Neural cell (in vitro differentiated cells): ENCODE measurements around the gene PIK3CG. TPM values are rescaled to one million over a fixed set of nuclear protein-coding genes. Genes with fewer than 3 reads are reported as not detected.

ENCODE experiments used
- H2AFZ ChIP-seq: fragments of 200-600, 300-800 bp; sonication (generic), shearing (Covaris generic); 2 replicates; pipeline ENCODE4 v1.6.0; 2014; ENCODE audit warnings: low read depth, mild to moderate bottlenecking, antibody characterized with exemption, low read length, moderate library complexity
- H3F3A ChIP-seq: fragments of 200-600 bp; shearing (Covaris generic); 2 replicates; pipeline ENCODE4 v1.6.1; 2016; ENCODE audit warnings: mild to moderate bottlenecking, moderate library complexity, mixed read lengths, antibody characterized with exemption, low read length; ENCODE audit not compliant: insufficient read depth, poor library complexity, severe bottlenecking
- H3K27ac ChIP-seq: fragments of 200-600, 300-800 bp; sonication (generic), shearing (Covaris generic); 2 replicates; pipeline ENCODE4 v1.5.1; 2014; ENCODE audit warnings: mild to moderate bottlenecking, low read length, moderate library complexity
- H3K27me3 ChIP-seq: fragments of 300-800, 200-600 bp; sonication (generic), shearing (Covaris generic); 2 replicates; pipeline ENCODE4 v1.6.0; 2014; ENCODE audit warnings: mild to moderate bottlenecking, low read depth, low read length, moderate library complexity; ENCODE audit not compliant: insufficient read depth
- H3K36me3 ChIP-seq: fragments of 300-800, 200-600 bp; sonication (generic), shearing (Covaris generic); 2 replicates; pipeline ENCODE4 v1.5.1; 2014; ENCODE audit warnings: mild to moderate bottlenecking, antibody characterized with exemption, low read length, moderate library complexity; ENCODE audit not compliant: insufficient read depth
- H3K4me2 ChIP-seq: fragments of 300-800, 200-600 bp; sonication (generic), shearing (Covaris generic); 2 replicates; pipeline ENCODE4 v1.6.0; 2014; ENCODE audit warnings: mild to moderate bottlenecking, low read length
- H3K4me3 ChIP-seq: fragments of 300-800, 200-600 bp; sonication (generic), shearing (Covaris generic); 2 replicates; pipeline ENCODE4 v1.5.1; 2014; ENCODE audit warnings: mild to moderate bottlenecking, low read length, moderate library complexity
- H3K79me2 ChIP-seq: fragments of 200-600 bp; shearing (Covaris generic); replicated peaks from 2 replicates; pipeline ENCODE4 v1.6.0; 2014; ENCODE audit warnings: mild to moderate bottlenecking, low read length, moderate library complexity; ENCODE audit not compliant: insufficient read depth
- H3K9ac ChIP-seq: fragments of 300-800, 200-600 bp; sonication (generic), shearing (Covaris generic); 2 replicates; pipeline ENCODE4 v1.6.1; 2016; ENCODE audit warnings: mild to moderate bottlenecking, low read length, mixed read lengths
- H3K9me2 ChIP-seq: fragments of 200-600 bp; shearing (Covaris generic); 2 replicates; pipeline ENCODE4 v1.6.1; 2016; ENCODE audit warnings: mild to moderate bottlenecking, low read length, mixed read lengths; ENCODE audit not compliant: insufficient read depth
- H3K9me3 ChIP-seq: fragments of 200-600, 300-800 bp; sonication (generic), shearing (Covaris generic); 2 replicates; pipeline ENCODE4 v1.6.1; 2016; ENCODE audit warnings: mild to moderate bottlenecking, mixed run types, low read length, moderate library complexity, mixed read lengths
- H4K20me1 ChIP-seq: fragments of 200-600 bp; shearing (Covaris generic); 2 replicates; pipeline ENCODE4 v1.6.1; 2016; ENCODE audit warnings: mild to moderate bottlenecking, mixed run types; ENCODE audit not compliant: insufficient read depth
- CTCF ChIP-seq: fragments of 450-650 bp; IDR thresholded peaks from 2 replicates; pipeline ENCODE4 v1.5.1; 2014; ENCODE audit warnings: antibody characterized with exemption, mild to moderate bottlenecking, moderate library complexity; ENCODE audit not compliant: poor library complexity, severe bottlenecking
- EP300 ChIP-seq: fragments of 450-650 bp; conservative IDR thresholded peaks from 2 replicates; pipeline ENCODE4 v1.6.1; 2014; ENCODE audit warnings: antibody characterized with exemption, mild to moderate bottlenecking, moderate library complexity; ENCODE audit not compliant: poor library complexity, severe bottlenecking
- EZH2 ChIP-seq: fragments of 200-600, 300-800 bp; shearing (Covaris generic), sonication (generic); IDR thresholded peaks from 2 replicates; pipeline ENCODE4 v1.6.1; 2014; ENCODE audit warnings: antibody characterized with exemption, low read length, borderline replicate concordance, mild to moderate bottlenecking; ENCODE audit not compliant: insufficient read depth, poor library complexity, severe bottlenecking
- MXI1 ChIP-seq: fragments of 450-650 bp; conservative IDR thresholded peaks from 2 replicates; pipeline ENCODE4 v1.6.1; 2014; ENCODE audit warnings: antibody characterized with exemption, mild to moderate bottlenecking; ENCODE audit not compliant: poor library complexity, severe bottlenecking
- POLR2AphosphoS5 ChIP-seq: IDR thresholded peaks from 2 replicates; pipeline ENCODE4 v1.6.1; 2012
- RAD21 ChIP-seq: fragments of 450-650 bp; conservative IDR thresholded peaks from 2 replicates; pipeline ENCODE4 v1.6.1; 2014; ENCODE audit warnings: antibody characterized with exemption, mild to moderate bottlenecking, moderate library complexity
- REST ChIP-seq: IDR thresholded peaks from 2 replicates; pipeline ENCODE4 v1.6.1; 2012; ENCODE audit warnings: borderline replicate concordance
- SMC3 ChIP-seq: fragments of 450-650 bp; conservative IDR thresholded peaks from 2 replicates; pipeline ENCODE4 v1.6.1; 2014; ENCODE audit warnings: antibody characterized with exemption, mild to moderate bottlenecking, moderate library complexity; ENCODE audit not compliant: poor library complexity
- TAF1 ChIP-seq: IDR thresholded peaks from 2 replicates; pipeline ENCODE4 v1.6.1; 2012; ENCODE audit warnings: low read depth
- polyA plus RNA-seq: library from polyadenylated mRNA; depleted of rRNA; stranded (reverse); fragments of >200 nt; gene quantifications from 2 replicates; pipeline ENCODE4 v1.2.3, GENCODE V29; 2014

PIK3CG gene
- polyA plus RNA-seq, 1 donor from 2014 or later, result not detected

DNA sequence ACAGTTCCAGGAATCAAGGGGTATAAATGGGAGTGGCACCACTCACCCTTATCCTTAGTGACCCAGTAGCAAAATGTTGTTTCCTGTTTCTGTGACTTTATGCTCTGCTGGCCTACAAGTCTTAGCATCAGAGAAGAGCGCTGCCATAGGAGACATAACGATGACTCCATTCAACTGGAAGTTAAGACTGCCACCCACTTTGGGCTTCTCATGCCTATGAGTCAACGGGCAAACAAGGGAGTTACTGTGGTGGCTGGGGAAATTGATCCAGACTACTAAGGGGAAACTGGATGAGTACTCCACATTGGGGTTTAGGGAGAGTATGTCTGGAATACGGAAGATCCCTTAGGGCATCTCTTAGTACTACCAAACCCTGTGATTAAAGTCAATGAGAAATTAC, 40.6 kb upstream of the PIK3CG start:
- Histone ChIP-seq H3K4me2 (no peak overlapping the region), H2AFZ (no peak overlapping the region), H3K9me3 (no peaks in the 10 kb centered on the region), H3K79me2 (no peaks in the 10 kb centered on the region), H3K9me2 (no peaks in the 10 kb centered on the region), H3K4me3 (no peak overlapping the region), H3K9ac (no peak overlapping the region), H3K27me3 (no peaks in the 10 kb centered on the region), H4K20me1 (no peaks in the 10 kb centered on the region), H3F3A (no peaks in the 10 kb centered on the region), H3K27ac (no peak overlapping the region), H3K36me3 (no peaks in the 10 kb centered on the region)
- TF ChIP-seq TAF1 (no peak), REST (no peak), MXI1 (no peak), SMC3 (no peak), POLR2AphosphoS5 (no peak), EZH2 (no peak), CTCF (no peak), EP300 (no peak), RAD21 (no peak)

DNA sequence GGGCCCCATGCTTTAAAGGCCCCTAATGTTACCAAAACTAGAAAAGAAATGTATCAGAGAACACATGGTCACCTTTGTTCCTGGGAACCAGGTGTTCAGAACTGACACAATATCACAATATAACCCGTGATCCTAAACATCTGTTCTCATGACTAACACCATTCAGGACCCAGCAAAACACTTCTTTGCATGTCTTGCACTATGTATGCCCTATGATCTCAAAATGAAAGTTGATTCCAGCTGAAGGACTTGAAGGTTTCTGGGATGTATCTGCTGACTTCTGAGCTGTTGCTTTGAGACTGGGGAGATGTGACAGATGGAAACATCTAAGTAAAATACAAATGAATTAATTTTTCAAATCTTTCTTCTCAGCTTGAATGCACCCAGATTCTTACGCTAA, 37.5 kb upstream of the PIK3CG start:
- TF ChIP-seq SMC3 (no peak), CTCF (no peak), TAF1 (no peak), POLR2AphosphoS5 (no peak), EP300 (no peak), REST (no peak), EZH2 (no peak), MXI1 (no peak), RAD21 (no peak)
- Histone ChIP-seq H3K4me2 (no peak overlapping the region), H3K79me2 (no peaks in the 10 kb centered on the region), H3K36me3 (no peaks in the 10 kb centered on the region), H3K27ac (no peak overlapping the region), H3F3A (no peaks in the 10 kb centered on the region), H2AFZ (no peak overlapping the region), H4K20me1 (no peaks in the 10 kb centered on the region), H3K9me2 (no peaks in the 10 kb centered on the region), H3K27me3 (no peaks in the 10 kb centered on the region), H3K9ac (no peak overlapping the region), H3K4me3 (no peak overlapping the region), H3K9me3 (no peaks in the 10 kb centered on the region)
